C4-2B (cell line): ENCODE data around the gene ADGRF4.
"Not testable (repeated sequence)": the region's sequence is repeated elsewhere in the genome, so short reads cannot be mapped to it uniquely, and the experiment has no call there.

ENCODE experiments used
- H3K27ac ChIP-seq: fragments of 450-650 bp; 2 replicates; pipeline ENCODE4 v1.5.1; 2017
- CTCF ChIP-seq: fragments of 450-650 bp; conservative IDR thresholded peaks from 2 replicates; pipeline ENCODE4 v1.5.1; 2017; ENCODE audit warnings: mild to moderate bottlenecking
- ZFX ChIP-seq: fragments of 450-650 bp; IDR thresholded peaks from 2 replicates; pipeline ENCODE4 v1.6.1; 2017

ADGRF4 gene

GRCh38 chr6:47736083-47736700 is 37.8 kb downstream of the ADGRF4 start:
- no peak overlapping the region for H3K27ac ChIP-seq
- TF ChIP-seq CTCF (no peak), ZFX (no peak)

GRCh38 chr6:47737406-47737805 is 39.0 kb downstream of the ADGRF4 start:
- no peak overlapping the region for H3K27ac ChIP-seq
- TF ChIP-seq ZFX (no peak), CTCF (no peak)

GRCh38 chr6:47740714-47741113 is 42.3 kb downstream of the ADGRF4 start:
- TF ChIP-seq ZFX (no peak), CTCF (no peak)
- no peak overlapping the region for H3K27ac ChIP-seq

- H3K27ac ChIP-seq, result no peak overlapping the region
- TF ChIP-seq CTCF (no peak), ZFX (no peak)
Observed at GRCh38 chr6:47741807-47742206, 43.4 kb downstream of the ADGRF4 start.

- no peak overlapping the region for H3K27ac ChIP-seq
- TF ChIP-seq CTCF (no peak), ZFX (no peak)
Observed at GRCh38 chr6:47743744-47744143, 45.4 kb downstream of the ADGRF4 start.

GRCh38 chr6:47745269-47745668 is 46.9 kb downstream of the ADGRF4 start:
- H3K27ac ChIP-seq, result not testable (repeated sequence)

- H3K27ac ChIP-seq, result no peak overlapping the region
- TF ChIP-seq ZFX, result no peak
- TF ChIP-seq CTCF, result no peak
Observed at GRCh38 chr6:47749757-47750156, 51.4 kb downstream of the ADGRF4 start.

GRCh38 chr6:47752801-47753200 is 54.4 kb downstream of the ADGRF4 start:
- no peak overlapping the region for H3K27ac ChIP-seq
- TF ChIP-seq ZFX, result no peak
- no peak for TF ChIP-seq CTCF
